IgD-negative memory B cell (primary cell): Measurements from ENCODE around the gene SYT6. TPM values are rescaled to one million over a fixed set of nuclear protein-coding genes. Genes with fewer than 3 reads are reported as not detected.

ENCODE experiments used
- H3K27ac Mint-ChIP-seq, 3 donors: one replicate each; pipeline ENCODE4 v1.8.0; 2020 to 2022; ENCODE audit warnings: mild to moderate bottlenecking in 3 of 3, mixed read lengths in 3 of 3, moderate library complexity in 1 of 3
- H3K27me3 Mint-ChIP-seq: one replicate; pipeline ENCODE4 v1.8.0; 2021; ENCODE audit warnings: mixed read lengths
- H3K36me3 Mint-ChIP-seq: one replicate; pipeline ENCODE4 v1.8.0; 2020; ENCODE audit warnings: mild to moderate bottlenecking, mixed read lengths
- H3K4me1 Mint-ChIP-seq, 3 donors: one replicate each; pipeline ENCODE4 v1.8.0; 2020 to 2022; ENCODE audit warnings: mixed read lengths in 3 of 3, mild to moderate bottlenecking in 1 of 3
- H3K4me3 Mint-ChIP-seq, 4 donors: one replicate each; pipeline ENCODE4 v1.8.0; 2020 to 2022; ENCODE audit warnings: mild to moderate bottlenecking in 4 of 4, mixed read lengths in 4 of 4, moderate library complexity in 3 of 4
- H3K9me3 Mint-ChIP-seq, 3 donors: one replicate each; pipeline ENCODE4 v1.8.0; 2020 to 2021; ENCODE audit warnings: mixed read lengths in 3 of 3, mild to moderate bottlenecking in 1 of 3
- polyA plus RNA-seq: library from polyadenylated mRNA; unstranded; fragments of 300-500 nt; fragmentation: Illumina TruSeq; gene quantifications from one replicate; pipeline ENCODE4 v1.2.3, GENCODE V29; 2021

Gene SYT6
- polyA plus RNA-seq, 1 donor from 2014 or later = not detected

DNA sequence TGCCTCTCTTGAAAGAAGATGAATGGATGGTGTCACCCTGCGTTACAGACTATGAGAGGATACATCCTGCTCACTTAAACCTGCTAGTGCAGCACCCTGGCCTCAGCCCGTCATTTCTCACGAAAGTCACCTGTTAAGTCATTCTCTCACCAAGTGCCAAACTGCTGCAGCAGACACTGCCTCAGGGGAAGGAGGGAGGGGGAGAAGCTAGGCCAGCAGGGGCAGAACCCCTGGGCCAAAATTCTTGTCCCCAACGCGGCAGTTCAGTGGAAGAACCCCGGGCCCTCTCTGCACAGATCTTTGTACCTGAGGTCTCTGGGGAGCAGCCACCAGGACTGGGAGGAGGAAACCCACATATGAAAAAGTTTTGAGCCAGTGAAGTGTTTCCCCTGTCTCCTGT is 37.6 kb downstream of the SYT6 start:
- Mint-ChIP-seq H3K4me3 (no peak overlapping the region), H3K4me1 (peaks cover 0 to 5% (median 0%) of the 10 kb centered on the region in 3 donors), H3K27me3 (peaks cover 16% of the 10 kb centered on the region), H3K9me3 (no peaks in the 10 kb centered on the region), H3K36me3 (peaks cover 2% of the 10 kb centered on the region), H3K27ac (no peak overlapping the region)

DNA sequence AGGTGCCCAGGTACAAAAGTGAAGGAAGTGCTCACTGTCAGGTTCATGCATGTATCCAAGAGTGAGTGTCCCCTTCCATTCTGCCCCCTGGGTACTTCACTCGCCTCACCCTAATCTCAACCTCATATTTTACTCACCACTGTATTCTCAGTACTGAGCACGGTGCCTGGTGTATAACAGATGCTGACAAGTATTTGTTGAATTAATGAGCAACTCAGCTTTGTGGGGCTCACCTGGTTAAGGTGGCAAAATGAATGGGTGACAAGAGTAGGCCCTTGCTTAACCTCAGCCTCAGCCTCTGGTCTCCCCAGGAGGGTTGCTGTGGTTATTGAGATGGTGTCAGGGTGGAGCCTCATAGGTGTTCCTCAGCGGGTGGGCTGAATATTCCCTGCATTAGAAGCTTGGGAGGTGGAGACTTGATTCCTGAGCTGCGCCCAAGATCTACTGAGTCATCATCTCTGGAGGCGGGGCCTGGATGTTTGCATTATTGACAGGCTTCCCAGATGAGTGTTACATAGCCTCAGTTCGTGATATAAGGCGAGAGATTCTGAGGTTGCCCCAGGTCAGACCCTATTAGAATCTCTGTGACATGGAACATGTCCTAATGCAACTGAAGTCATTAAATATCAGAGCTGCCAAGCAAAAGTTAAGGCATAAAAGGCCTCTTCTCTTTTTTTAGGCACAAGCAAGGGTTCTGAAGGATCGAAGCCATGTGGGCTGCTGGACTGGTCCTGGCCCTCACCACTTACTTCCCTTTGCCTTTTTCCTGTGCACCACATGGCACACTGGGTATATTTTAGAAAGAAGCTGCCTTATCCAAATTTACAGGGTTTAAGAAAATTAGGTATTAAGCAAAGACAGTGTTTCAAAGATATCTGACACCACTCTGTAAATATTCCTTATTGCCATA is 39.2 kb downstream of the SYT6 start:
- Mint-ChIP-seq H3K4me1 (peaks cover 0 to 5% (median 0%) of the 10 kb centered on the region in 3 donors), H3K4me3 (no peak overlapping the region), H3K36me3 (no peaks in the 10 kb centered on the region), H3K27me3 (peaks cover 15% of the 10 kb centered on the region), H3K27ac (peak overlapping the region in 1 of 3 donors; percentile 47), H3K9me3 (no peaks in the 10 kb centered on the region)

DNA sequence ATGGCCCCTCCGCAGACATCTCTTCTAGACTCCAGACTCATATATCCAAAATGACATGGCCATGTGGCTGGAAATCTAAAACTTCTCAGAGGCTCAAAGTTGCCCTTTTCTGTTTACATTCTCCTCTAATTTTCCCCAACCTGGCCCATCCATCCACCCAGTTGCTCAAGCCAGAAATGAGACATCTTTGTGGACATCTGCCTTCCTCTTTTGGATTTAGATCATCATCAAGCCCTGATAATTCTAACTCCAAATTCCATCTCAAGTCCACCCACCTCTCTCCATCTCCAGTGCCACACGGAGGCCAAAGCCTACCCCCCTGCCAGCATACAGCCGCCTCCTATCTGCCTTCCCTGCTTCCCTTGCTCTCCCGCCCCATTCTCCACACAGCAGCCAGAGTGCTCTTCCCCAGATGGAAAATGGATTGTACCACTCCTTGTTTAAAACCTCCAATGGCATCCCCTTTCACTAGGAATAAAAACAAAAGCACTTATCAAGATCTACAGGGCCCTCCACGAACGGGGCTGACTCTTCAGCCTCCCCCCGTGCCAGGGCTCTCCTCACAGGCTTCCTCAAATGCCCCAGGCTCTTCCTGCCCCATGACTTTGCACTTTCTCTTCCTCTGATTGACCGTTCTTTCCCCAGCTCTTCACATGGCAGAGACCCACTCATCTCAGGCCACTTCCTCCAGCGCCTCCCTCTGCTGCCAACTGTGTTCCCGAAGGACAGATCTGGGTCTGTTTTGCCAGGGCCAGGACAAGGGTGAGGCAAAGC is 40.1 kb downstream of the SYT6 start:
- Mint-ChIP-seq H3K9me3 (no peaks in the 10 kb centered on the region), H3K4me1 (peaks cover 0 to 5% (median 0%) of the 10 kb centered on the region in 3 donors), H3K36me3 (no peaks in the 10 kb centered on the region), H3K27ac (peak overlapping the region in 1 of 3 donors; percentile 47), H3K4me3 (no peak overlapping the region), H3K27me3 (peaks cover 11% of the 10 kb centered on the region)

DNA sequence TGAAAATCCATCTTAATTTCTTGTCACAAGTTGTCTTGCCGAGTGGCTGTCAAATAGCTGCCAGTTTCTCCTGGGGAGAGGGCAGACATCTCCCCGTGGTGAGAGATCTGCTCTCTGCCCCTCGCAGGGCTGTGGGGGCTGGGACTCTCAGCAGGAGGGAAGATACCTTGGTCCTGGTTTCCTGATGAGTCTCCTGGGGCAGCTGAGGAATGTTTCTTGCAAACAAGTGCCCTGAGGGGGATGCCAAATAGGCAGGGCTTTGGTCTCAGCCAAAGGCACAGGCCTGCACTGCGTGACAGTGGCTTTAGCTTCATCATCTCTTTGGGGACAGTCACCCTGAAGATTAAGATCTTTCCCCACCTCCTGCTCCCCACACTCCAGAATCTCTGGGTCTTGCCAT is 40.9 kb downstream of the SYT6 start:
- Mint-ChIP-seq H3K4me3 (no peak overlapping the region), H3K27me3 (peaks cover 10% of the 10 kb centered on the region), H3K9me3 (no peaks in the 10 kb centered on the region), H3K27ac (peak overlapping the region in 1 of 3 donors; percentile 14), H3K36me3 (no peaks in the 10 kb centered on the region), H3K4me1 (peaks cover 0 to 5% (median 0%) of the 10 kb centered on the region in 3 donors)

DNA sequence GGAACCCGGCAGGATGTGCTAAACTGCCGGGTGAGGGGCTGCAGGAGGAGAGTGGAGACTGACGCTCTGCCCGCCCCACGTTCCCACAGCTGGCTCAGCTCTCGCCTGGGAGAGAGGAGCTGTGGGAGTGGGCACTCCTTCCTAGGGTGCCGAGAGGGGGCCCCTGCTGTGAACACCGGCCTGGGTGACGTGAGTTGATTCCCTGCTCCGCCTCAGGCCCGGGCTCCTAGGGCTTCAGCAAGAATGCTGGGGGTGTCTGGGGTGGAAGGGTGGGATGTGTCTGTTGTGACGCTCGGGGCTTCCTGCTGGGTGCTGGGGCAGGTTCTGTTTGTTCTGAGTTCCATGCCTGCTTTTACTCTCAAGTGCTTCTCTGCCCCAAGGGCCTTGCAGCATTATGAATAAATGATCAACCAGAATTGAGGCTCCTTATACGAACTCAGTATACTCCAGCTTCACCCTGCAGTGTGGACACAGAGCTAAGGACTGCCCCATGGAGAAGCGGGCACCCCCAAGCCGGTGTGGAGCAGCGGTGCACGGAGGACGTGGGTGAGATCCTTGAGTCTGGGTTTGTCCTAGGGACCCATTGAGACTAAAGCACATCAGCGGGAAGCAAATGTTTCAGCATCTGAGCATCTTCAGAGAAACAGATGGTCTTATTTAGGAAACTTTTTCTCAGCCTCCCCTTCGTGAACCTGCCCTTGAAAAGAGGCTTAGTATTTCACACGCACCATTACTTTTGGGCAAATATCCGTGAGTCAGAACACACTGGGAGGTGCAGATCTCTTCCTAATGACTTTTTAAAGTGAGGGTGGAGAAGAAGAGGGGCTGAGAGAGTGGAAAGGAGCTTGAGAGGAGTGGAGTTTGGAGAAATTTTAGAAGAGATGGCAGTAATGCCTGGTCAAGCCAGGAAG is 41.7 kb downstream of the SYT6 start:
- H3K4me3 Mint-ChIP-seq = no peak overlapping the region
- H3K36me3 Mint-ChIP-seq = no peaks in the 10 kb centered on the region
- H3K27ac Mint-ChIP-seq = no peak overlapping the region
- peaks cover 0 to 5% (median 0%) of the 10 kb centered on the region in 3 donors for H3K4me1 Mint-ChIP-seq
- no peaks in the 10 kb centered on the region for H3K9me3 Mint-ChIP-seq
- H3K27me3 Mint-ChIP-seq = peaks cover 12% of the 10 kb centered on the region

DNA sequence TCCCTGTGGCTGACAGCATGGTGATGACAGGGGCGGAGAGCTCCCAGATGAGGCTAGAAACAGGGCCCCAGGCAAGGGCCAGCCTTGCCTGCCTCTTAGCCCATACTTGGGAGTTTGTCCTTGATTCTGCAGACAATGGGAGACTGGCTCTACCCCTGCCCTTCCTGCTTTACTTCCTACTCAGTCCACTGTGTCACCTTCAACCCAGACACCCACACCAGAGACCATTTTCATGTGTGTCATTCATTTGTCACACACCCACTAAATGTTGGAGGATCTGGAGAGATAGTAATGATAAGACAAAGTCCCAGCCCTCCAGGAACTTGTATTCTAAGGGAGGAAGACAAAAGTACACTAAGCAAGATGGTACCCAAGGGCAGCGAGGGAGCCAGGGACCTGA is 43.7 kb downstream of the SYT6 start:
- Mint-ChIP-seq H3K36me3 (no peaks in the 10 kb centered on the region), H3K27me3 (peaks cover 13% of the 10 kb centered on the region), H3K4me1 (peaks cover 0 to 5% (median 0%) of the 10 kb centered on the region in 3 donors), H3K27ac (peak overlapping the region in 1 of 3 donors; percentile 6), H3K4me3 (no peak overlapping the region), H3K9me3 (no peaks in the 10 kb centered on the region)

DNA sequence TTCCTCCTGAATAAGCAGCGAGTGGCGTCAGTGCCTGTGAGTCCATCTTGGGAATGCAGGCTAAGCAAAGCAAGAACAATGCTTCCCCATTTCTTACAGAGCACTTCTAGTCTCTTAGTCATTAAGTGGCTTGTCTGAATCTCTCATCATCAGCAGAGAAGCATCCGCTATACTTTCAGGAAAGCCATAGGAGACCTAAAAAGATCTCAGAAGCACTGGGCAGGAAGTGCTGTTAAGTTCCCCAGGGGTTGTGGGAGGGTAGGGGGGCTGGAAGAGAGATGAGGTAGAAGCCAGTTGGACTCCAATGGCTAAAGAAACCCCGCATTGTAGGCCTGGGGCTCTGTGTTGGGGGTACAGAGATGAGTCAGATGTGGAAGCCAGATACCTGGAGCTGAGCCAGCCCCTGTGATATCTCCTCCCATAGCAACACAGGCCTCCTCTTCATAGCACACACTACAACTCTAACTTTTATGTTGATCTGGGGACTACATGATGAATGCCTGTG is 44.9 kb downstream of the SYT6 start:
- Mint-ChIP-seq H3K4me3 (no peak overlapping the region), H3K27ac (no peak overlapping the region), H3K9me3 (peaks cover 0 to 2% (median 0%) of the 10 kb centered on the region in 3 donors), H3K36me3 (no peaks in the 10 kb centered on the region), H3K4me1 (peaks cover 0 to 5% (median 0%) of the 10 kb centered on the region in 3 donors), H3K27me3 (peaks cover 10% of the 10 kb centered on the region)

DNA sequence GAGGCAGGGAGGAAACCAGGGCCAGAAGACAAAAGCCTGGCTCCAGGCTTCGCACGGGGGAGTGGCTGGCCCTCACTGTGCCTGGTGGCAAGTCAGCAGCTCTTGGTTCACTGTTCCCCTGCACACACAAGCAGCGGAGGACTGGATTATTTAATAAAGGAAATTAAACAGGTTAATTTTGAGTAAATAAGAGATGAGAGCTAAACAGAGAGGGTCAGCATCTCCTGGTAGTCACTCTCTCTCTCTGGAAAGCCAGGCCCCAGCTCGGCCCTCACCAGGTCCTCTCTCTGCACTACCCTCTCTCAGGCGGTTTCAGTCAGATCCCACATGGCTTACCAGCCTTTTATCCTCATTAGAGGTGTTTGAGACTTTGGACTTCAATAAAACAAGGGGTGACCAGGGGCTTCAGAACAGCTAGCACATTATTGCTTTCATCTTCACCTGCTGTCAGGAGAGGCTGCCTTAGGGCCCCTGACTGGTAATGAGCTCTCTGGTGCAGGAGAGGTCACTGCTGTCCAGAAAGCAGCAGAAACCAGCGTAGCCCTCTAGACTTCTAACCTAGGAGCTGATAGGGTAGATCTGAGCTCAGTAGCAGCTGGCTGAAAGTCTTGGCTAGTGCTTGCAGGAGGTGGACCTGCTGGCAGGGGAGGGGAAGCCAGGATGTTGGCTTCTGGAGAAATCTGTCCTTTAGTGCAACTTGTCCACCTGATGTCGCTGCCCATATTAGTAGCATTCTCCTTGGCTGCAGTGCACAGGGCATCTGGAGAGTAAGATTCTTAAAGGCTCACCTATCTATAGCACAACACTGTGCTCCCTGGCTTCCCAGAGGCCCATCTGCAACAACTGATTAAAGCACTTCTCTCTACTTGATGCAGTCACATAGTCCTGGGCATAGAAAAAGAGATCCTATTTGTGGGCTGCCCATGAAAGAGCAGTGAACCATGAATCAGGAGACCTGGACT is 45.9 kb downstream of the SYT6 start:
- peaks cover 3% of the 10 kb centered on the region for H3K27me3 Mint-ChIP-seq
- no peaks in the 10 kb centered on the region for H3K4me1 Mint-ChIP-seq
- no peak overlapping the region for H3K4me3 Mint-ChIP-seq
- peaks cover 0 to 2% (median 0%) of the 10 kb centered on the region in 3 donors for H3K9me3 Mint-ChIP-seq
- H3K36me3 Mint-ChIP-seq = no peaks in the 10 kb centered on the region
- H3K27ac Mint-ChIP-seq = no peak overlapping the region

DNA sequence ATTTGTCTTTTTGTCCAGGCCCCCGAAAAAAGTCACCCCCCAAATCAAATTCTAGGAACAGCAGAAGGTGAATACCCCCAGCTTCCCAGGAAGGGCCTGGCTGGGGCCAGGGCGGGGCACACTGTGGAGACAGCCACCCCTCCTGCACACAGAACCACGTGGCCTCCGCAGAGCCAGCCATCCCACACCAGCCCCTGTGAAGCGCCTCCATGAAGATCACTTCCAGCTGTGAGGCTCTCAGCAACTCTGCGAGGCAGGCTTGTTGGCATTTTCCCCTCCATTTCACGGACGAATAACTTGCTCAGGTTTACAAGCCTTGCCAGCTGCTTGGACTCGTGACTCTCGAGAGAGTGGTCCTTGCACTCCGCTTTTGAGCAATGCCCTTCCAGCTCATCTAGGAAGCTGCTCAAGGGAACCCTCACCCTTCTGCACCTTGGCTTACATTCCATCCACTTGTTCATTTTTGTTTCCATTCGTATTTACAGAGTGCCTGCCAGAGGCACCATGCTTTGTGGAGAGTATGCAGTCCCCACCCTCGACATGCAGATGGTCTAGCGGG is 48.2 kb downstream of the SYT6 start:
- H3K27ac Mint-ChIP-seq = no peak overlapping the region
- H3K4me3 Mint-ChIP-seq = no peak overlapping the region
- peaks cover 0 to 2% (median 0%) of the 10 kb centered on the region in 3 donors for H3K9me3 Mint-ChIP-seq
- H3K36me3 Mint-ChIP-seq = no peaks in the 10 kb centered on the region
- H3K27me3 Mint-ChIP-seq = peaks cover 5% of the 10 kb centered on the region
- no peaks in the 10 kb centered on the region for H3K4me1 Mint-ChIP-seq

DNA sequence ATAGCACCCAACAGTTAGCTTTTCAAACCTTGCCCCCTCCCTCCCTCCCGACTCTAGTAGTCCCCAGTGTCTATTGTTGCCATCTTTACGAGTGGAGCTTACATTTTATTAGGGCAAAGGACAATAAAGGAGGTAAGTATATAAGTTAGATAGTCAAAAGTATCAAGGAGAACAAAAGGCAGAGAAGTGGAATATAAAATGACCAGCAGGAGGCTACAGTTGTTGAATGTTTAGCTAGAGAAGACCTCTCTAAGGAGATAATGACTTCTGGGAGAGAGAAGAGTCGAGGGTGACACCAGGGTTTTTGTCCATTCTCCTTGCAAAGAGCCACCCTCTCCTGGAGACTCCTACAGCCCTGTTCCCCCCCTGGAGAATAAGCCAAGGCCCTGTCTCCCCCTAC is 48.7 kb downstream of the SYT6 start:
- H3K36me3 Mint-ChIP-seq = no peaks in the 10 kb centered on the region
- no peak overlapping the region for H3K27ac Mint-ChIP-seq
- no peak overlapping the region for H3K4me3 Mint-ChIP-seq
- peaks cover 0 to 2% (median 0%) of the 10 kb centered on the region in 3 donors for H3K9me3 Mint-ChIP-seq
- peaks cover 5% of the 10 kb centered on the region for H3K27me3 Mint-ChIP-seq
- no peaks in the 10 kb centered on the region for H3K4me1 Mint-ChIP-seq

DNA sequence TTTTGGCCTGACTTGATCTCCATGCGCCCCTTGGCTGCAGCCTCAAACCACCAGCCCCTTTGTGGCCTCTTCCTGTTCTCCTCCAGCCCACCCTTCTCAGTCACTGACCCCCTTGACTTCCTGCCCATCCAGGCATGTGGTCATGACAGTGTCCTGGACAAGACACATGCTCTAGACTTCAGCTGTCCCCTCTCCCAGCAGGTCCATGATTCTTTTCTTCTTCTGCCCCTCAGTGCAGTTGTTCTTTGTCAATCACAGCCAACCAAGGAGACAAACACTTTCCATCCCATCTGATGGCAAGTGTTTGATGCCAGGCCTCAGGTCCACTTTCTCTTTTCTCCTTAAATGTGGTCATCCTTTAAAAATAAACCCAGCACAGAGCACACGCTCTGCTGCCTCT is 49.7 kb downstream of the SYT6 start:
- H3K27ac Mint-ChIP-seq = no peak overlapping the region
- peaks cover 0 to 2% (median 0%) of the 10 kb centered on the region in 3 donors for H3K9me3 Mint-ChIP-seq
- H3K4me3 Mint-ChIP-seq = no peak overlapping the region
- H3K36me3 Mint-ChIP-seq = no peaks in the 10 kb centered on the region
- H3K27me3 Mint-ChIP-seq = peaks cover 7% of the 10 kb centered on the region
- H3K4me1 Mint-ChIP-seq = no peaks in the 10 kb centered on the region

DNA sequence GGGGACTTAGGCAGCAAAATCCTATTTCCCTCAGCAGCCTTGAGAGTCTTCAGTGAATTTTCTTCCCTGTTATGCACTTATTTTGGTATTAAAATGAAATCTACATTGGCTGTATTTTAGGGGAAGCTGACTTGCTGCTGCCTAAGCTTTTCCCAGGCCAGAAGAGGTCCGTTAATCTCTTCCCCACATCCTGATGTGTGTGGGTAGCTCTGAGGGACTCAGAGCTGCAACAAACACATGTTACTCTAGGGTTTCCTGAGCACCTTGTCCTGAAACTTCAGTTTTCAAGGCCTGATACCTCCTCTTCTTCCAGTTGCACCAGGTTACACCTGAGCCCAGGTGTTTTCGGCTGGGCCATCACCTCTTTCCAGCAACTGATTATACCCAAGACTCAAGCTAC is 51.5 kb downstream of the SYT6 start:
- Mint-ChIP-seq H3K36me3 (peaks cover 3% of the 10 kb centered on the region), H3K27me3 (peaks cover 7% of the 10 kb centered on the region), H3K9me3 (peaks cover 0 to 2% (median 0%) of the 10 kb centered on the region in 3 donors), H3K4me1 (no peaks in the 10 kb centered on the region), H3K27ac (no peak overlapping the region), H3K4me3 (no peak overlapping the region)

DNA sequence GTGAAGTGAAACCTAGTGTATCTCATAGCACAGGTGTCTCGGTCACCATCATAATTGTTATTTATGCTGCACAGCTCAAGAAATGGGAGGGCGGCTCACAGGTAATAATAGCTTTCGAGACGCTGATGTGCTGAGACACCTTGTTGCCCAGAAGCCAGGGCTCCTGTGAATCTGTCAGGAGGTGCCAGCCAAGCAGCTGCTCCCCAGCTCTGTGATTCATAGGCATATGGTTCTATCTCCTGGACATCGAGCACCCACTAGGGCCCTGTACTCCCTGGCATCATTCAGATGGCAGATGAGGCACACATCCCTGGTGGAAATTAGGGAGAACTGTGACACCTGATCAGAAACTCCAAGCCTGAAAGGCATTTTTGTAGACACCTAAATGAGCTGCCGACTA is 53.5 kb downstream of the SYT6 start:
- Mint-ChIP-seq H3K4me1 (no peaks in the 10 kb centered on the region), H3K36me3 (peaks cover 3% of the 10 kb centered on the region), H3K27me3 (peaks cover 6% of the 10 kb centered on the region), H3K4me3 (no peak overlapping the region), H3K27ac (no peak overlapping the region), H3K9me3 (peaks cover 0 to 2% (median 0%) of the 10 kb centered on the region in 3 donors)
